Thyroid gland (tissue), 4 donors: ENCODE results near the gene PEX10.

Source experiments
- POLR2A ChIP-seq, 2 donors: fragments of 450-650 bp; IDR thresholded peaks; one replicate each; pipeline ENCODE4 v1.6.1; 2017; ENCODE audit warnings: antibody characterized with exemption in 2 of 2, mild to moderate bottlenecking in 2 of 2, moderate library complexity in 1 of 2
- TF ChIP-seq, protein P1 (sequence below), 6 experiments: fragments of 200-600 bp in 3 of 6; fragments of 450-650 bp in 3 of 6; sonication (generic) in 3 of 6; IDR thresholded peaks; one replicate each; pipeline ENCODE4 v1.5.1; 2016 to 2019; ENCODE audit warnings: antibody characterized with exemption in 6 of 6, mild to moderate bottlenecking in 2 of 6, inconsistent platforms in 1 of 6, moderate library complexity in 1 of 6

- TF ChIP-seq, protein P1, sequence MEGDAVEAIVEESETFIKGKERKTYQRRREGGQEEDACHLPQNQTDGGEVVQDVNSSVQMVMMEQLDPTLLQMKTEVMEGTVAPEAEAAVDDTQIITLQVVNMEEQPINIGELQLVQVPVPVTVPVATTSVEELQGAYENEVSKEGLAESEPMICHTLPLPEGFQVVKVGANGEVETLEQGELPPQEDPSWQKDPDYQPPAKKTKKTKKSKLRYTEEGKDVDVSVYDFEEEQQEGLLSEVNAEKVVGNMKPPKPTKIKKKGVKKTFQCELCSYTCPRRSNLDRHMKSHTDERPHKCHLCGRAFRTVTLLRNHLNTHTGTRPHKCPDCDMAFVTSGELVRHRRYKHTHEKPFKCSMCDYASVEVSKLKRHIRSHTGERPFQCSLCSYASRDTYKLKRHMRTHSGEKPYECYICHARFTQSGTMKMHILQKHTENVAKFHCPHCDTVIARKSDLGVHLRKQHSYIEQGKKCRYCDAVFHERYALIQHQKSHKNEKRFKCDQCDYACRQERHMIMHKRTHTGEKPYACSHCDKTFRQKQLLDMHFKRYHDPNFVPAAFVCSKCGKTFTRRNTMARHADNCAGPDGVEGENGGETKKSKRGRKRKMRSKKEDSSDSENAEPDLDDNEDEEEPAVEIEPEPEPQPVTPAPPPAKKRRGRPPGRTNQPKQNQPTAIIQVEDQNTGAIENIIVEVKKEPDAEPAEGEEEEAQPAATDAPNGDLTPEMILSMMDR (IDR thresholded peaks at IDR 0.05) = no peak
- no peak for TF ChIP-seq POLR2A (IDR thresholded peaks at IDR 0.05)
These were observed 34.5 kb upstream of the PEX10 start for GRCh38 chr1:2446861-2447260.
